Fibroblast of pulmonary artery (primary cell): ENCODE measurements around the gene MACROD2.

Source experiments
- DNase-seq: peaks from one replicate; pipeline ENCODE4 v3.0.0-alpha.2; 2010; ENCODE audit warnings: low read depth
- H3K4me3 ChIP-seq: replicated peaks from 2 replicates; pipeline ENCODE4 v1.5.1; 2011; ENCODE audit warnings: low read depth, mild to moderate bottlenecking, control low read depth, low read length, moderate library complexity
- TF ChIP-seq, protein P1 (sequence below): IDR thresholded peaks from 2 replicates; pipeline ENCODE4 v1.5.1; 2011; ENCODE audit warnings: mild to moderate bottlenecking, control low read depth, low read length, inconsistent platforms; ENCODE audit errors: missing control alignments

The MACROD2 gene

GRCh38 chr20:14838663-14839628, 843.6 kb downstream of the MACROD2 start:
- H3K4me3 ChIP-seq = no peak overlapping the region
- no peak for DNase-seq
- TF ChIP-seq, protein P1, sequence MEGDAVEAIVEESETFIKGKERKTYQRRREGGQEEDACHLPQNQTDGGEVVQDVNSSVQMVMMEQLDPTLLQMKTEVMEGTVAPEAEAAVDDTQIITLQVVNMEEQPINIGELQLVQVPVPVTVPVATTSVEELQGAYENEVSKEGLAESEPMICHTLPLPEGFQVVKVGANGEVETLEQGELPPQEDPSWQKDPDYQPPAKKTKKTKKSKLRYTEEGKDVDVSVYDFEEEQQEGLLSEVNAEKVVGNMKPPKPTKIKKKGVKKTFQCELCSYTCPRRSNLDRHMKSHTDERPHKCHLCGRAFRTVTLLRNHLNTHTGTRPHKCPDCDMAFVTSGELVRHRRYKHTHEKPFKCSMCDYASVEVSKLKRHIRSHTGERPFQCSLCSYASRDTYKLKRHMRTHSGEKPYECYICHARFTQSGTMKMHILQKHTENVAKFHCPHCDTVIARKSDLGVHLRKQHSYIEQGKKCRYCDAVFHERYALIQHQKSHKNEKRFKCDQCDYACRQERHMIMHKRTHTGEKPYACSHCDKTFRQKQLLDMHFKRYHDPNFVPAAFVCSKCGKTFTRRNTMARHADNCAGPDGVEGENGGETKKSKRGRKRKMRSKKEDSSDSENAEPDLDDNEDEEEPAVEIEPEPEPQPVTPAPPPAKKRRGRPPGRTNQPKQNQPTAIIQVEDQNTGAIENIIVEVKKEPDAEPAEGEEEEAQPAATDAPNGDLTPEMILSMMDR = no peak

DNA sequence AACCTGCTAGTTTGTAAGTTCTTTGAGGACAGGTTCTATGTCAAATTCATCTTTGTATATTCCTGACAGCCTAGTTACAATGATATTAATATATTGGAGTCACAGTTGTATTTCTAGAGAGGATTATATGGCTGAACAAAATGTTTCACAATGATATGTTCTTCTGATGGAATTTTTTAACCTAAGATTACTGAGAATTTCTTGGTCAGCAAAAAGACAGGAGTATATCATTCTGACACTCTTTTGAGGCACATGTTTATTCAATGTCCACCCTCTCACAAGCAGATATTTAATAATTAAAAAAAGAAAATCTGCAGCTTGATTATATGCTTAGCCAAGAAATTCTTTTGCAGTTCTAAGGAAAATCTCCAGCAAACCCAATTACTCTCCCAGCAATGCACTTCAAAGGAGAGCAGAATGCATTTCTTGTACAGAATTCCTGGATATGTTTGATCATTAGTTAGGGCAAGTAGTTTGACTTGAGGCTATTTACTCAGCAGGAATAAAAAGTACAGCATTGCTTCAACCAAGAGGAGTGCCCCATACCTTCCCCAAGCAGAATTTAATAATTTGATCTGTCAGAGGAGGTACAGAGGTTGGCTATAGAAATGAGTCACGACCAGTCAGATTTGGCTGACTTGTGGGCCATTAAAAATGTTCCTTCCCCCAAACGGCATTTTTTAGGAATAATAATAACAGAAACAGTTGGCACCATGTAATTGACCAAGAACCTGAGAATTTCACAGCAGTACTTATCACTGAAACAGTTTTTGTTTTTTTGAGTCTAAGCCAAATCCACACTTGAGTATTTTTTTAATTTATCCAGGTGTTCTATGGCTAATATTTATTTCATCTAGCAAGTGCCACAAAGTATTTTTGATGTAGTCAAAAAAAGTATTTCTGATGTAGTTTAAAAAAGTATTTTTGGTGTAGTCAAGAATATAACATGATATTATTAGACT, 850.2 kb downstream of the MACROD2 start:
- no peak overlapping the region for H3K4me3 ChIP-seq
- no peak for DNase-seq
- TF ChIP-seq, protein P1 = no peak

DNA sequence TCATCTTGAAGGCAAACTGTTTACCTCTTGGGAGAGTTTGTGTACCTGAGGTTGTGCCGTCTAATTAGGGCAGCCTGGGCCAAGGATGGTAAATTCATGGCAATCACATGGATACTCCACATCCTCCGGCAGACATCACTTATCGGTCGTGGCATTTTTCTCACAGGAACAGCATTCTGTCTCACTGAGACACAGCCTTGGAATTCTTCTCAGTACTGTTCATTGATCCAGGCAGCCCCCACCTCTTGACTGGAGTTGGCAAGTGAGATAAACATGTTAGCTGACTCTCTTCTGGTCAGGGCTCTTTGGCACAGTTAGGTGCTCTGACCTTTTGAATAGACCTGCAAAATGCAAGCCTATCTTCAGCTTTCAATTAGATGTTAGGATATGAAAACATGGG, 853.5 kb downstream of the MACROD2 start:
- H3K4me3 ChIP-seq = no peak overlapping the region
- TF ChIP-seq, protein P1 = no peak
- DNase-seq = no peak

DNA sequence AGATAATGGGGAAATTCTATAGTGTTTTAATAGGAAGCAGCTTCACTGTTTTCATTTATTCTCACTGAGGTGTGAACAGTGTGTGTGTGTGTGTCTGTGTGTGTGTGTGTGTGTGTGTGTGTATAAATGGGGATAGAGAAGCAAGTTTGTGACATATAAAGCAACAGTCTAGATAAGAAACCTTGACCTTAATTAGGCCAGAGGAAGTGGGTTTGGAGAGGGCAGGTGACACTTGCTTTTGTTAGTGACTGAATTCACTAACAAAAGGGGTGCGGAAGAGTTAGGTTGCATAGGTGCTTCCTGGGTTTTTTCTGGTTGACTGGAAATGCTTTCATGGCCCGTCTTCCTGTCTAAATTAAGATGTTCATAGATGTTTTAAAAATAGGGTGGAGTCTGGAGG, 857.8 kb downstream of the MACROD2 start:
- no peak overlapping the region for H3K4me3 ChIP-seq
- no peak for DNase-seq
- TF ChIP-seq, protein P1 = no peak

- TF ChIP-seq, protein P1 = no peak
Observed at GRCh38 chr20:14855171-14855570, 859.9 kb downstream of the MACROD2 start.

GRCh38 chr20:14859627-14860026, 864.3 kb downstream of the MACROD2 start:
- TF ChIP-seq, protein P1 = no peak
- DNase-seq = no peak
- no peak overlapping the region for H3K4me3 ChIP-seq

More at GRCh38 chr20:14855171-14855570, 859.9 kb downstream of the MACROD2 start:
- no peak overlapping the region for H3K4me3 ChIP-seq
- no peak for DNase-seq
